GM19455 (cell line): ENCODE results near the gene JUNB.
A peak's percentile ranks its signal among the peaks of the same experiment; 100 is the strongest.
"Not testable (repeated sequence)": the region's sequence is repeated elsewhere in the genome, so short reads cannot be mapped to it uniquely, and the experiment has no call there.

ENCODE experiments used
- ATAC-seq: cut with Tn5 transposase; IDR thresholded peaks from one replicate; pipeline ENCODE4 v1.9.1; 2021; ENCODE audit not compliant: unreplicated experiment

Gene JUNB

DNA sequence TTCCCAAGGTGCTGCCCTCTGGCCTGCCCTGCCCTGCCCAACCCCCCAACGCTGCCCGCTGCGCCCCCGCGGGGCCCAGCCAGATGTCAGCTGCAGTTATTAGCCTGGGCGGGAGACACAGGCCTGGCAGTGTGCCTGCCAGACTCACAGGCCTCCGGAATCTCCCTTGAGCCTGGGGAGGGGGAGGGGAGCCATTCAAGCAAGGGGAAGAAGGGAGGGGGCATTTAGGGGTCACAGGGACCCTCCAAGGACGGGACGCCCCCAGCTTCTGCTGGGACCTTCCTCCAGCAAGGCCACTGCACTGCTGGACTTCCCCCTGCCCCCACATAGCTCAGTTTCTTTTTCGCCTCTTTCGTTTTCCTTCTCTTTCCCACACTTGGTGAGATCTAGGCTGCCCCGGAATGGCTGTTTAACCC, 2.6 kb upstream of the JUNB start:
- no peak for ATAC-seq

DNA sequence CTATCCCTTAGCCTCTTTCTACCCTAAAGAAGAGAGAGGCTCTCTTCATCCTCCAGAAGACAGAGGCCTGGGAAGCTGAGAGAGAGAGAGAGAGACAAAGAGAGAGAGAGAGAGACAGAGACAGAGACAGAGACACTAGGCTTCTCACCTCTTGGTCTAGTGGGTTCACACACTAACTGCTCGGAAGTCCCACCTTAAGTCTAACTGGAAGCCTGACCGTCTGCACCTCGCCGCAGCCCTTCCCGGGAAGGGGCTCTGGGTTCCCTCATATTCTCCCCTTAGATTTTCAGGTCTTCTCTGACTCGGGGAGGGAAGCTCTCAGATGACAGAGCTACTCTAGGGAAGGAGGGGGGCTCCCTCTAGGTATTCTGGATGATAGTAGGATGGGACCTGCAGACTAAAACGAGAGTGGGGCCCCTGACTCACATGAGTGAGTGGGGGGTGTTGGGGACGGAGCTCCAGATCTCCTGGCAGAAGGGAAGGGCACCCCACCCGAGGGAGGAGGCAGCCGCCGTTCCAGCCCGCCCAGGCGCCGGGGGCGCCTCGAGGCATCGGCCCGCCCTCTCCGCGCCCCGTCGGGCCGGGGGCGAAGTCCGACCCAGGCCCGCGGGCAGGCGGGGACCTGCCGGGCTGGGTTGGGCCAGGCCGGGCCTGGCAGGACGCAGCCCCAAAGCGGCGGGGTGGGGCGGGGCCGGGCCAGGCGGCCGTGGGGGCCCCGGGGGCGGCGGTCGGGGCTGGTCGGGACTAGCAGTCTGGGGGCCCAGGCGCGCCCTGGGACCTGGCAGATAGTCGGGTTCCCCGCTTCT, 2.0 kb upstream of the JUNB start:
- no peak for ATAC-seq

DNA sequence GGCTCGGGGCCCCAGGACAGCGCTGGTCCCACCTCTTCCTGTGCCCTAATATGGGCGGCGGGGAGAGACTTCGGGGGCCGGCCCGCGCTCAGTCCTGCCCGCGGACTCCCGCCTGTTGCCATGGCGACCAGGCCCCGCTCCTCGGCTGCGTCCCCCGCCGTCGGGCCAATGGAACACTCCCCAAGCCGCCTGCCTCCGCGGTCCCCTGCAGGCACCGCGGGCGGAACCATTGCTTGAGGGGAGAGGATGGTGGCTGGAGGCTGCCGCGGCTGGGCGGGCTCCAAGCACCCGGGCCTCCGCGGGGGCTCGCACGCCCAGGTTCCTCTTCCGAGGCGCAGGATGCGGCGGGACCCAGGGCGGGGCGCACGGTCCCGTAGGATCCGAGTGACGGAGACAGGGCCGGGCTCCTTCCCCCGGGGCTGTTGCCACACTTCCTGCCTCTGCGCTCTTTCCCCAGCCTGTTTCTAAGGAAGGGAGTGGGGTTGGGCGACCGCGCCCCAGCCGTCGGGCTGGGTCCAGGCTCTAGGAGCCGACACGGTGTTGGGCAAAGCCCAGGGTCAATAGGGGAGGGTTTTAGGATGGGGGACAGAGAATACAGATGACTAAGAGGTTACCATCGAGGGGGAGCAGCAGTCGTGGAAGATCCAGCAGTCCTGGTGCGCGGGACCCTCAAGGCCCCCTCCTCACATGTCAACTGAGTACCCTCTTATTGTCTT, 1.2 kb upstream of the JUNB start:
- peak; percentile 37 for ATAC-seq

DNA sequence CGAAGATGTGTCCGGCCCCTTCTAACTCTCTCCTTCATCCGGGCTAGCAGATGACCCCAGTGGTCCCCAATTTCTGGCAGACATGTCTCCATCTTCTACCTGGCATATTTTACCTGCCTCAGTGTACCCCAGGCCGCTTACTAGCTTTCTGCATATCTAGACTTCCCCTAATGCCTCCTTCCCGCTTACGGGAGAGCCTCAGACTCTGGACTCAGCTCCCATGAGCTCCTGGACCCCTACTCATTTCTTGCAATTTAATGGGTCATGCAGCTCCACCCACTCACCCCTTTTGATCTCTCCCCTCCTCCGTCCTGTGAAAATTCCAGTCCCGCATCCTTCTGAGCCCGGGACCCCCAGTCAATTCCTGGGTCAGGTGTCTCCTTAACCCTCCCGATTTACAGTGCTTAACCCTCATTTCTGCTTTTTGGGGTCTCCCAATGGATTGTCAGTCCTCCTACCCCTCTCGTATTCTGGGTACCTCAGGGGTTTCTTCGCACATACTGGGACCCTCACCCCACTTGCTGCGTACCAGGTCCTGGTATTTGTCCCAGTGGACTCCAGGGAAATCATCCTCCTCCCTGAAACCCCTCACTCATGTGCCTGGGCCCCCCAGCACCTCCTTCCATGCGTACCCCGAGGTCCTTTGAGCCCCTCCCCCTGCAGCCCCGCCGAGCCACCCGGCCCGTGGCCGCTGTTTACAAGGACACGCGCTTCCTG, 500 bp upstream of the JUNB start:
- ATAC-seq: no peak

DNA sequence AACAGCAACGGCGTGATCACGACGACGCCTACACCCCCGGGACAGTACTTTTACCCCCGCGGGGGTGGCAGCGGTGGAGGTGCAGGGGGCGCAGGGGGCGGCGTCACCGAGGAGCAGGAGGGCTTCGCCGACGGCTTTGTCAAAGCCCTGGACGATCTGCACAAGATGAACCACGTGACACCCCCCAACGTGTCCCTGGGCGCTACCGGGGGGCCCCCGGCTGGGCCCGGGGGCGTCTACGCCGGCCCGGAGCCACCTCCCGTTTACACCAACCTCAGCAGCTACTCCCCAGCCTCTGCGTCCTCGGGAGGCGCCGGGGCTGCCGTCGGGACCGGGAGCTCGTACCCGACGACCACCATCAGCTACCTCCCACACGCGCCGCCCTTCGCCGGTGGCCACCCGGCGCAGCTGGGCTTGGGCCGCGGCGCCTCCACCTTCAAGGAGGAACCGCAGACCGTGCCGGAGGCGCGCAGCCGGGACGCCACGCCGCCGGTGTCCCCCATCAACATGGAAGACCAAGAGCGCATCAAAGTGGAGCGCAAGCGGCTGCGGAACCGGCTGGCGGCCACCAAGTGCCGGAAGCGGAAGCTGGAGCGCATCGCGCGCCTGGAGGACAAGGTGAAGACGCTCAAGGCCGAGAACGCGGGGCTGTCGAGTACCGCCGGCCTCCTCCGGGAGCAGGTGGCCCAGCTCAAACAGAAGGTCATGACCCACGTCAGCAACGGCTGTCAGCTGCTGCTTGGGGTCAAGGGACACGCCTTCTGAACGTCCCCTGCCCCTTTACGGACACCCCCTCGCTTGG, 966 bp downstream of the JUNB start:
- no peak for ATAC-seq

DNA sequence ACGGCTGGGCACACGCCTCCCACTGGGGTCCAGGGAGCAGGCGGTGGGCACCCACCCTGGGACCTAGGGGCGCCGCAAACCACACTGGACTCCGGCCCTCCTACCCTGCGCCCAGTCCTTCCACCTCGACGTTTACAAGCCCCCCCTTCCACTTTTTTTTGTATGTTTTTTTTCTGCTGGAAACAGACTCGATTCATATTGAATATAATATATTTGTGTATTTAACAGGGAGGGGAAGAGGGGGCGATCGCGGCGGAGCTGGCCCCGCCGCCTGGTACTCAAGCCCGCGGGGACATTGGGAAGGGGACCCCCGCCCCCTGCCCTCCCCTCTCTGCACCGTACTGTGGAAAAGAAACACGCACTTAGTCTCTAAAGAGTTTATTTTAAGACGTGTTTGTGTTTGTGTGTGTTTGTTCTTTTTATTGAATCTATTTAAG, 1.6 kb downstream of the JUNB start:
- ATAC-seq: no peak

DNA sequence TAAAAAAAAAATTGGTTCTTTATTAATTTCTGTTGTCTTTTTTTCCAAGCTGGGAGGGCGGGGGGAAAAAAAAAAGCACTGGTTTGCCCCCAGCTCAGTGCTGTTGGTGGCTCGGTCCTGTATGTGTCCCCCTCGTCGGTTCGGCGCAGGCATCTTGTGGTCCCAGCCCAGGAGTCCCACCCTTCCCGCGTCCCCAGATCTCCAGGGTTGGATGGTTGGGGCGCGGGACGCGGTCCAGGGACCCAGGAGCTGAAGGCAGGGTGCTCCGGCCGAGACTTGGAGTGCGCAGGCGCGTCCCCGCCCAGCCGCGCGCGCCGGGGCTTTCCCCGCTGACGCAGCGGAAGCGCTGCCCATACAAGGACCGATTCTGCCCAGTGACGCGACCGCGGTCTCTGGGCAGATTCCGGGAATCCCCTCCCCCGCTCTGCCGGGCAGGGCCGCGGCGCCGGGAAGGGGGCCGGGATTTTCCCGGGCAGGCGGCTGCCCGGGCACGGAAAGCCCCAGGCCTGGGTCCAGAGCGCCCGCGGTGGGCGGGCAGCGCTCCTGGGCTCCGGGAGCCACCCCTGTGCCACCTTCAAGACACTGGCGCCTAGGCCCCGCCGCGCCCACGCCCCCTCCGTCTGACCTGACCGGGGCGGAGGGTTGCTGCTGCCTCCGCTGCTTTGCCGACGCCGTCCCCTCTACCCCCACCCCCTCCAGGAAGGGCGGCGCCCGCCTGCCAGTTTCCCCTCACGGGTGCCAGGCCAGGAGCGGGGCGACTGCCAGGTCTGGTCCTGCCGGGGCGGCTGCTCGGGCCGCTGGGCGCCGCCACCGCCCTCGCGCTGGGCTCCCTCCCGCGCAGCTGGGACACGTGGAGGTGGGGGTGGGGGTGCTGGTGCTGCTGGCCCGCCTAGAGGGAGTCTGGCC, 2.3 kb downstream of the JUNB start:
- ATAC-seq: peak; percentile 29

DNA sequence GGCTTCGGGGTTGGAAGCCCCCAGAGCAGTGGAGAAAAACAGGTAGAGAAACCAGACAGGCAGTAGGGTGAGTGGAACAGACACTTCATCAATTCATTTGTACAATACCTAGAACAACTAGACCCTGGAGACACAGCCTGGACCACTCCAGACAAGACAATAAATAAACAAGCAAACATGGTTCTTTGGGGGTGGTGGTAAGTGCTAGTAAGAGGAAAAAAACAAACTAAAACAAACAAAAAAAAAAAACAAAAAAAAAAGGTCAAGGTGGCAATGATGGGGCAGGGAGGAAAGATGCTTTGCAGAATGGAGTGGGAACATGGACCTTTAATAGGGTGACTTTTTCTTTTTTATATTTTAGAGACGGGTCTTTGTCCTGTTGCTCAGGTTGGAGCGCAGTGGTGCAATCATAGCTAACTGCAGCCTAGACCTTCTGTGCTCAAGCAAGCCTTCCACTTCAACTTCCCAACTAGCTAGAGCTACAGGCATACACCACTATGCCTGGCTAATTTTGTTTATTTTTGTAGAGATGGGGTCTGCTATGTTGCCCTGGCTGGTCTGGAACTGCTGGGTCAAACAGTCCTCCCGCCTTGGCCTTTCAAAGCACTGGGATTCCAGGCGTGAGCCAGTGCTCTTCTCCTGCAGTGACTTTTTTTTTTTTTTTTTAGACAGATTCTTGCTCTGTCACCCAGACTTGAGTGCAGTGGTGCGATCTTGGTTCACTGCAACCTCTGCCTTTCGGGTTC, 3.1 kb downstream of the JUNB start:
- no peak for ATAC-seq

DNA sequence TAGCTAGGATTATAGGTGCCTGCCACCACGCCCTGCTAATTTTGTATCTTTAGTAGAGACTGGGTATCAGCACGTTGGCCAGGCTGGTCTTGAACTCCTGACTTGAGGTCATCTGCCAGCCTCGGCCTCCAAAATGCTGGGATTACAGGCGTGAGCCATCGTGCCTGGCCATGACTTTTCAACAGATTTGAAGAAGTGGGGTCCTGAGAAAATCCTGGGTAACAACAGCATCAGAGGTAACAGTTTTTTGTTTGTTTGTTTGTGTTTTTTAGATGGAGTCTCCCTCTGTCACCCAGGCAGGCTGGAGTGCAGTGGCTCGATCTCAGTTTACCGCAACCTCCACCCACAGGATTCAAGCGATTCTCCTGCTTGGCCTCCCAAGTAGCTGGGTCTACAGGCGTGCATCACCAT, 3.7 kb downstream of the JUNB start:
- no peak for ATAC-seq

DNA sequence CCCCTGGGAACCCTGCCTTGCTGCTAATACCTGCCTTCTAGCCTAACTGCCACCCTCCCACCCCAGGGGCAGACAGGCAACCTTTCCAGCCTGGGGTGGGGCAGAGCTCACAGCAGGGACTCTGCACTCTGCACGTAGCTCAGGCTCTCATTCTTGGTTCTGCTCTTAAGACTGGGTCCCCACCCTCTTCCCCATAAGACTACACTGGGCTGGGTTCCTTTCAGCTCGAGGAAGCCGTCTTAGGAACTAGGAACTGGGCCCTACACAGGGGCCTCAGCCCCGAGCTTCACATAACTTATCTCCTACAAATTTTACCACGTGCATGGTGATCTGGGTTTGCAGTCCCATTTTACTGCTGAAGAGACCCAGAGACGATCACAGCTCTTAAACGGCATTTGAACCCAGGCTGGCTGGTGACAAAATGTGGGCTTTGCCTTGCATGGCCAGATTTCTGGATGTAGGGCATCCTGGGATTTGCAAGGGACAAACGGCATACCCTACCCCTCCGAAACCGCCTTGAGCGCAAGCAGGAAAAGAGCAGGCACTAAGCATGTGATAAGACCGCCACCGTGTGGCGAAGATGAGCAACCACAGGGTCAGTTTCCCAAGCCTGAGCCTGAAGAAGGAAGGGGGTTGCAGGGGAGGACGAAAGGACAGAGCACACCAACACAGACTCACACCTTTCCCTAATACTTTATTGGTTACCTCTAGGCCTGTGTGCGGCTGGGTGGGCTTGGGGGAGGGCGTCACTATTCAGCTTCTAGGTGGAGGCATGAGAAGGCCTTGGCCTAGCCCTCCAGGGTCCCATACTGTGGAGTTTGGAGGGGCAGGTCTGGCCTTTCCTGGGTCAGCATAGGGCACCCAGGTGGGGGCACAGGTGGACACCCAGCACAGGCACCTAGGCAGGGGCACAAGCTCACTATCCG, 5.1 kb downstream of the JUNB start:
- no peak for ATAC-seq

DNA sequence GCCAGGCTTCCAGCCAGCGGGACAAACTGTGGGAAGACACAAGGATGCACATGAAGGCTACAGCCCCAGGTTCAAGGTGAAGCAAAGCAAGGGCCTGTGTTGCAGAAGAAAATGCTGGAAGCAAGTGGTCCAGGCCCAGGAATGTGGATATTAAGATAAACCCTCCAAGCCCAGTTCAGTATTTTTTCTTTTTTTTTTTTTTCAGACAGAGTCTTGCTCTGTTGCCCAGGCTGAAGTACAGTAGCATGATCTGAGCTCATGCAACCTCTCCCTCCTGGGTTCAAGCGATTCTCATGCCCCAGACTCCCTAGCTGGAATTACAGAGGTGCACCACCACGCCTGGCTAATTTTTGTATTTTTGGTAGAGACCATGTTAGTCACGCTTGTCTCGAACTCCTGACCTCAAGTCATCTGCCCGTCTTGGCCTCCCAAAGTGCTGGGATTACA, 5.9 kb downstream of the JUNB start:
- no peak for ATAC-seq

DNA sequence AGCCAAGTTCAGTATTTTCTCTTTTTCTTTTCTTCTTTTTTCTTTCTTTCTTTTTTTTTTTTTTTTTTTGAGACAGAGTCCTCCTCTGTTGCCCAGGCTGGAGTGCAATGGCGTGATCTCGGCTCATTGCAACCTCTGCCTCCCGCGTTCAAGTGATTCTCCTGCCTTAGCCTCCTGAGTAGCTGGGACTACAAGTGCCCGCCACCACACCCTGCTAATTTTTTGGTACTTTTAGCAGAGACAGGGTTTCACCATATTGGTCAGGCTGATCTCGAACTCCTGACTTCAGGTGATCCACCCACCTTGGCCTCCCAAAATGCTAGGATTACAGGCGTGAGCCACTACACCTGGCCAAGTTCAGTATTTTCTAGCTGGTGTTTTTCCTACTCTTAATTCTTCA, 6.3 kb downstream of the JUNB start:
- not testable (repeated sequence) for ATAC-seq

DNA sequence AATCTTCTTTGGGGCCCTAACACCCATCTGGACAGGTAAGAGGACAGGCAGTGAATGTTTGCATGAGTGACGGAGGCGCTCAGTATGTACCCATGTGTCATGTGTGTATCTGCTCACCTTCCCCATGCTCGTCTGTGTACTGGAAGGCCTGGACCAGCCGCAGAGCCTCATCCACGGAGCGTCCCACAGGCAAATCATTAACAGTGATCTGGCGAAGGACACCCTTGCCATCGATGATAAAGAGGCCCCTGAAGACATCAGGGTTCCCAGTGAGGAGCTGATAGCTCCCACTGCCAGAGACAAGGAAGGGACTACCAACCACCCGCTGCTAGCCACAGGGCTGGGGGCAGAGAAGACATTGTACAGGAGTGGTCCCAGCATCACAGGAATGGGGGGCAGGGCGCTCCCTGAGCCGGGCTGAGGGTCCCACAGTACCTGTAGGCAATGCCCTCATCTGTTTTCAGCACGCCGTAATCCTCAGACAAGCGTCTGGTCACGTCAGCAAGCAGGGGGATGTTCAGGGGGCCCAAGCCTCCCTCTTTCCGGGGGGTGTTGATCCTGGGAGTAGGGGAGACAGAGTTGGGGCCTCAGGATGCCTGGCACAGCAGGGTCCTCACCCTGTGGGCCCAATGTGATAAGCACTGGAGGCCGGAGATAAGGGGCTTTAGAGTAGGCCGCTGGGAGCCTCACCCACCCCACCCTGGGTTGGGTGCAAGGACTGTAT, 8.6 kb downstream of the JUNB start:
- ATAC-seq: no peak

DNA sequence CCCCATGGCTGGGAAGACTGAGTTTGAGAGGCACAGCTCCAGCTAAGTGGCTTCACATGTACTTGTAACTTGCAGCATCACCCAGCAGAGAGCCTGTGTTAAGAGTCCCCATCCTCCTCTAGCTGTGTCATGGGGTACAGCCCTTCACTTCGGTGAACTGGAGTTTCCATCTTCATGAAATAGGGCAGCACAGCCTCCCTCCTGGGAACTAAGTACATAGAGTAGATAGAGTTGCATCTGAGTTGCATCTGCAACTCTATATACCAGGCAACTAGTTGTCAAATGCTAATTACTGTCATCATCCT, 9.1 kb downstream of the JUNB start:
- ATAC-seq: no peak

DNA sequence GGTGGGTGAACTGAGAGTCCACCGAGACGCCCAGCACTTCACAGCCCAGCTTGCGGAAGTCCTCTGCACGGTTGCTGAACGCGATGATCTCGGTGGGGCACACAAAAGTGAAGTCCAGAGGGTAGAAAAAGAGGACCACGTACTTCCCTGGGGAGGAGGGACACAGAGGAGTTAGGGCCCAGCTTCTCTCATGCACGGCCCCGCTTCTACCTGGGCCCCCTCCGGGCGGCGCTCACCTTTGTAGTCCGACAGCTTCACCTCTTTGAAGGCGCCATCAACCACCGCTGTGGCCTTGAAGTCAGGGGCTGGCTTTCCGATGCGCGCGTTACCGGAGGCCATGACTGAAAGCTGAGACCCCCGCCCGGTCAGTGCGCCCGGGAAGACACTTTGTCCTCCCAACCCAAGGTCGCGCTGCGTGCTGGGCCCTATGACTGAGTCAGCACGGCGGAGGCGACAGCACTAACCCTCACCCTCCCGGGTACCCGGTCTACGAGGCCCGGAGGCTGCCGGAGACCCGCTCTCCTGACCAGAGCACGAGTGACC, 9.7 kb downstream of the JUNB start:
- ATAC-seq: no peak

DNA sequence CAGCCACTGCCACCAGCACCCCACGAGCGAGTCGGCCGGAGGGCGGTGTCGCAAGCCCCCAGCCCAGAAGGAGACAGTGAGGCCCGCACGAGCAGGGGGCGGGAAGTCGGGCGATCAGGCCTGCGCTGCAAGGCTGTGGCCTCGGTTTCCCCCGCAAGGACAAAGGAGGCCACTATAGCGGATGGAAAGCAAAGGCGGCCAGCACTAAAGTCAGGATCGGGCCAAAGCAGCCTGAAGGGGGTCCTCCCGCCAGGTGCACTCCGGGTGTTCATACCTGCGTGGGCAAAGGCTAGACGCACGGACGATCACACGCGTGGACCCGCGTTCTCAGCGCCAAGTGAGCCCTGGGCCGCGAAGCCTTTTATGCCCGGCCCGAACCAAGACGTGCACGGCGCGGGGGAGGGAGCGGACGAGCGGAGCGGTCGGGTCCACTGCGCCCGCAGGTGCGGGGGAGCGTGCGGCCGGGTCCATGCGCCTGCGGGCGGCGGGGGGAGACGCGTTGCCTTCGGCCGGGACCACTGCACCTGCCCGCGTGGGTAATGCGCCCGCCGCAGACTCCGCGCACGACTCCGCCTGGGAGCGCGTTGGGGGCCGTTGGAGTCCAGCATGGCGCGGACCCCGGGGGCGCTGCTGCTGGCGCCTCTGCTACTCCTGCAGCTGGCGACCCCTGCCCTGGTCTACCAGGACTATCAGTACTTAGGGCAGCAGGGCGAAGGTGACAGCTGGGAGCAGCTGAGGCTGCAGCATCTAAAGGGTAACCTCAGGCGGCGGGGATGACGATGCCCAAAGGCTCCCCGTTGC, 10.4 kb downstream of the JUNB start, which contains the start of the genes PRDX2 and THSD8:
Gene PRDX2 (minus strand): TSS at position 335 of the 801 bp plus-strand sequence. CDS start 539 bp downstream, outside the sequence.
Gene THSD8 (plus strand): TSS at position 604 of the 801 bp plus-strand sequence. CDS start 3 bp downstream, at position 607.
- ATAC-seq: no peak
